ENCODE data around the gene CTNNA1.

The CTNNA1 gene

GRCh38 chr5:138953387-138954256, 200.4 kb downstream of the CTNNA1 start:
- no peak overlapping the region for H3K4me3 Mint-ChIP-seq
- H3K36me3 Mint-ChIP-seq (ENCODE audit: low read depth) = no peaks in the 10 kb centered on the region
- H3K9me3 Mint-ChIP-seq = no peaks in the 10 kb centered on the region
- H3K27ac Mint-ChIP-seq = no peak overlapping the region
- H3K4me1 Mint-ChIP-seq (ENCODE audit: low read depth) = peaks cover 8% of the 10 kb centered on the region
- H3K27me3 Mint-ChIP-seq (ENCODE audit: low read depth) = no peaks in the 10 kb centered on the region

DNA sequence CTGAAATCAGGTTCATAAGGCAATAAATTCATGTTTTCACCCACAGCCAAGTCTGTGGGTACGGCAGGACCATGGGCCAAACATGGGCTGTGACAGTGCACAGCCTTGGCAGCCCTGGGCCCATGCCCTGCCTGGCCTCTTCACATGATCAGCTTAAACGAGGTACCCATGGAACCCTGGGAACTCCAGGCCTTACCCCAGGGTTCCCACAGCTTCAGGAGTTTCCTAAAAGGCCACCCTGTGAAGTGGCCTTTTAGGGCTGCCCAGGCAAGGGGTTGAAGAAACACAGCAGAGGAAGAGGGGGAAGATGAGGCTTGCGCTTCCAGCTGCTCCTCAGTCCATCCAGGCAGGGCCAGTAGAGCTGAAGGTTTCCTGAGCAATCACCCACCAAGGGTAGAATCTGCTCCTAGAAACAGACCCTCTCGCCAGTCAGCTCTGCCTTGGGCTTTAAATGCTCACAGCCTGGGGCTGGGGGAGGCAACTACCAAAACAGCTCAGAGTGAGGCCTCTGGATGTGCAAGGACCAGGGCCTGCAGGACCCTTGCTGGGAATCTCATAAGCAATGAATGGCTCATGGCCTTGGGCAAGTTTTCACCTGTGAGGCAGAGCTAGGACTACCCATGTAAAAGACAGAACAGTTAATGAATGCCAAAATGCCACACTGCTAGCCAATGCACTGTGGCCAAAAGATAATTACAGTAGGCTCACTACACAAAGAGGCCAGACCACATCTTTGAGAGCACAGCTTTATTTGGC, 201.2 kb downstream of the CTNNA1 start:
- Mint-ChIP-seq H3K27ac (no peak overlapping the region), H3K27me3 (ENCODE audit: low read depth) (no peaks in the 10 kb centered on the region), H3K4me1 (ENCODE audit: low read depth) (peaks cover 8% of the 10 kb centered on the region), H3K4me3 (no peak overlapping the region), H3K9me3 (no peaks in the 10 kb centered on the region), H3K36me3 (ENCODE audit: low read depth) (no peaks in the 10 kb centered on the region)

- H3K27me3 Mint-ChIP-seq (ENCODE audit: low read depth) = no peaks in the 10 kb centered on the region
- H3K27ac Mint-ChIP-seq = no peak overlapping the region
- peaks cover 8% of the 10 kb centered on the region for H3K4me1 Mint-ChIP-seq (ENCODE audit: low read depth)
- H3K4me3 Mint-ChIP-seq = no peak overlapping the region
- no peaks in the 10 kb centered on the region for H3K36me3 Mint-ChIP-seq (ENCODE audit: low read depth)
- no peaks in the 10 kb centered on the region for H3K9me3 Mint-ChIP-seq
These were observed 201.9 kb downstream of the CTNNA1 start for GRCh38 chr5:138955013-138955660.

DNA sequence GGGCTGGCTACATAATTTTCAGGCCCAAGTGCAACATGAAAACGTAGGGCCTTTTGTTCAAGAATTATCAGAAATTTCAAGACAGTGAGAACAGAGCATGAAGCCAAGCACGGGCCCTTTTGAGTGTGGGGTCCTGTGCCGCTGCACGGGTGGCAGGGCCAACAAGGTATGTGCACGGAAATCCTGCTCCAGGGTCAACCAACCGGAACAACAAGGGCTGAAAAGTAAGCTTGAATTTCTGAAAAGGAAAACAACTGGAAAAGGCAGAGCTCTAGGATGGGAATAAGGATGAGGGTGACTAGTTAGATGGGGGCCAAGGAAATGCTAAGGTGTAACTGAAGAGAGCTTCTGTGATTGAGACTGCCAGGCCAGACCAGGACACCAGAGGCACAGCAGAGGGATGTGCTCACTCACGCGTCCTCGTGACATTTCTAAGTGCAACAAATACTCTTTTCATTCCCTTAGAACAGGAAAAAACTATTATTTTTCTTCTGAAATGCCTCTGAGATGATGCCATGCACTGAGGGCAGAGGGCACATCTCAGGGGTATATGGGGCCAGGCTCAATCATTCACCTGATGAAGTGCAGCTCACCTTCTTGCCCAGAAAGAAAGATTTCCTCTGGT, 202.6 kb downstream of the CTNNA1 start:
- H3K27me3 Mint-ChIP-seq (ENCODE audit: low read depth) = no peaks in the 10 kb centered on the region
- H3K4me3 Mint-ChIP-seq = no peak overlapping the region
- H3K27ac Mint-ChIP-seq = no peak overlapping the region
- H3K36me3 Mint-ChIP-seq (ENCODE audit: low read depth) = no peaks in the 10 kb centered on the region
- H3K9me3 Mint-ChIP-seq = no peaks in the 10 kb centered on the region
- H3K4me1 Mint-ChIP-seq (ENCODE audit: low read depth) = peaks cover 8% of the 10 kb centered on the region

- no peaks in the 10 kb centered on the region for H3K36me3 Mint-ChIP-seq (ENCODE audit: low read depth)
- H3K4me3 Mint-ChIP-seq = no peak overlapping the region
- peaks cover 8% of the 10 kb centered on the region for H3K4me1 Mint-ChIP-seq (ENCODE audit: low read depth)
- no peaks in the 10 kb centered on the region for H3K27me3 Mint-ChIP-seq (ENCODE audit: low read depth)
- no peaks in the 10 kb centered on the region for H3K9me3 Mint-ChIP-seq
- H3K27ac Mint-ChIP-seq = no peak overlapping the region
These were observed 203.6 kb downstream of the CTNNA1 start for GRCh38 chr5:138956801-138957200.

DNA sequence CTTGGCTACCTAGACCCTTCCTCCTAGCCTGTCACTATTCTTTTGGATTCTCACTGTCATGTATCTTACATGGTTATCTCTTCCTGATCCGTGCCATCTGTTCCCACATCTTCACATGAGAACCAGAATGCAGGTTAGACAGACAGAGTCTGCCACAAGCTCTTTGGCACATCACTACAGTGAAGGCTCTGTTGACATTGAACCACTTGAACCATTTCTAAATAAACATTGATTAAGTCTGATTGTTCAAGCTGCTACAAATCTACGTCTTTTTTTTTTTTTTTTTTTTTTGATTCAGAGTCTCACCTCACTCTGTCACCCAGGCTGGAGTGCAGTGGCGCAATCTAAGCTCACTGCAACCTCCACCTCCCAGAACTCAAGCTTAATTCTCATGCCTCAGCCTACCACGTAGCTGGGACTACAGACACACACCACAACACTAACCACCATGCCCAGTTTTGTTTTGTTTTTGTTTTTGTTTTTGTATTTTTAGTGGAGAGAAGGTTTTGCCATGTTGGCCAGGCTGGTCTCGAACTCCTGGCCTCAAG, 207.0 kb downstream of the CTNNA1 start:
- no peak overlapping the region for H3K27ac Mint-ChIP-seq
- no peak overlapping the region for H3K4me3 Mint-ChIP-seq
- H3K27me3 Mint-ChIP-seq (ENCODE audit: low read depth) = no peaks in the 10 kb centered on the region
- no peaks in the 10 kb centered on the region for H3K9me3 Mint-ChIP-seq
- no peaks in the 10 kb centered on the region for H3K36me3 Mint-ChIP-seq (ENCODE audit: low read depth)
- no peaks in the 10 kb centered on the region for H3K4me1 Mint-ChIP-seq (ENCODE audit: low read depth)

GRCh38 chr5:138961221-138961620, 208.0 kb downstream of the CTNNA1 start:
- H3K9me3 Mint-ChIP-seq = no peaks in the 10 kb centered on the region
- H3K4me3 Mint-ChIP-seq = no peak overlapping the region
- no peaks in the 10 kb centered on the region for H3K27me3 Mint-ChIP-seq (ENCODE audit: low read depth)
- no peaks in the 10 kb centered on the region for H3K36me3 Mint-ChIP-seq (ENCODE audit: low read depth)
- no peaks in the 10 kb centered on the region for H3K4me1 Mint-ChIP-seq (ENCODE audit: low read depth)
- no peak overlapping the region for H3K27ac Mint-ChIP-seq

GRCh38 chr5:138961729-138962128, 208.5 kb downstream of the CTNNA1 start:
- H3K9me3 Mint-ChIP-seq = no peaks in the 10 kb centered on the region
- H3K4me3 Mint-ChIP-seq = no peak overlapping the region
- H3K36me3 Mint-ChIP-seq (ENCODE audit: low read depth) = no peaks in the 10 kb centered on the region
- H3K4me1 Mint-ChIP-seq (ENCODE audit: low read depth) = no peaks in the 10 kb centered on the region
- no peak overlapping the region for H3K27ac Mint-ChIP-seq
- no peaks in the 10 kb centered on the region for H3K27me3 Mint-ChIP-seq (ENCODE audit: low read depth)

GRCh38 chr5:138962614-138963370, 209.6 kb downstream of the CTNNA1 start:
- H3K27ac Mint-ChIP-seq = no peak overlapping the region
- H3K4me3 Mint-ChIP-seq = no peak overlapping the region
- no peaks in the 10 kb centered on the region for H3K27me3 Mint-ChIP-seq (ENCODE audit: low read depth)
- H3K9me3 Mint-ChIP-seq = no peaks in the 10 kb centered on the region
- H3K4me1 Mint-ChIP-seq (ENCODE audit: low read depth) = no peaks in the 10 kb centered on the region
- no peaks in the 10 kb centered on the region for H3K36me3 Mint-ChIP-seq (ENCODE audit: low read depth)

DNA sequence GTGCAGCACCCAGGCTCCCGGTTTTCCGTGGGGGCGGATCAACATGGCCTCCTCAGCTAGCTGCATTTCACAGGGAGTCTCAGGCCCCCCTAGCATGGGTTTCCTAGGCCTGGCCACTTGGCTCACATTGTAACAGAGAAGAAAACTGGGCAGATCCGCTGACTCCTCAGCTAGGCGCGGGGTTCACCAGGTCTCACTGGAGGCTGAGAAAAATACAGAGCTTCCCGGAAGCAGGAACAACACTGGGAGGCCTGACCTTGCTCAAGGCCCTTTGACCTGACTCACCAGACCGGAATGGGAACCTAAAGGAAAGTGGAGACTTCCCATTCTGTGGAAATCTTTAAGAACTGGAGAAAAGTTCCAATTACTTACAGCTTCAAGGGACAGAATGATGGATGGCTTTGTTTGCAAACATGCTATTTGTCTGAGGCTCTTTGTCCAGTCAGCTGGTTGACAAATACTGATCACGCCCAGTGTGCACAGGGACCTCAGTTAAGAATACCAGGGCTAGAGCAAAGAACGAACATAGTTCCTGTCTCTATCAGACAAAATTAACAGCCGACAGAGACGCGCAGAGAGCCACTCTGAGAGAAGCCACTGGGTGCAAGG, 210.6 kb downstream of the CTNNA1 start:
- Mint-ChIP-seq H3K4me1 (ENCODE audit: low read depth) (no peaks in the 10 kb centered on the region), H3K27me3 (ENCODE audit: low read depth) (no peaks in the 10 kb centered on the region), H3K36me3 (ENCODE audit: low read depth) (no peaks in the 10 kb centered on the region)

DNA sequence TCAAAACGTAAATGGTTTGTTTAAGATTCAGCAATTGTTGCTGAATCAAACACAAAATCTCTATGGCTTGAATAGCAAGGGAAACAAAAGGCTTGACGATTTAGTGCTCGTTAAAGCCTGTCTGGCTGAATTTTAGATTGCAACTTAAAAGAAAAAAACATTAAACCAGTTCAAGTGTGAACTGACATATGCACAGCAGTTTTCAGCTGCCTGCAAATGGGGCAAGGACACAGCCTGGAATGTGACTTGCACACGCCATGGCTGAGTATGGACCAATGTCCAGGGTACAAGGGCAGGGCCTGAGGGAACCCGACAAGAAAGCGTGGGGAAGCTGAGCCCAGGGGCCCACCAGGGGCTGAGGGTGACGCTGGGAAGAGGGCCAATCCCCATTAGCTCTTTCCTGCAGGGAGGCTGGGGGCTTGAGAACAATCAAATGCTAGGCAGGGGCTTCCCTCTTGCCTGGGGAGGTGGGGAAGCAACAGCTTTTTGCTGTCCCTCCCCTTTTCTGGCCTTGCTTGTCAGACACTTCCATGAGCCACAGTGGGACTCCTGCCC, 211.5 kb downstream of the CTNNA1 start:
- Mint-ChIP-seq H3K9me3 (no peaks in the 10 kb centered on the region), H3K36me3 (ENCODE audit: low read depth) (no peaks in the 10 kb centered on the region), H3K4me3 (no peak overlapping the region), H3K27me3 (ENCODE audit: low read depth) (no peaks in the 10 kb centered on the region), H3K27ac (no peak overlapping the region), H3K4me1 (ENCODE audit: low read depth) (no peaks in the 10 kb centered on the region)

More for the DNA sequence above, 210.6 kb downstream of the CTNNA1 start:
- Mint-ChIP-seq H3K9me3 (no peaks in the 10 kb centered on the region), H3K27ac (no peak overlapping the region), H3K4me3 (no peak overlapping the region)

- Mint-ChIP-seq H3K9me3 (no peaks in the 10 kb centered on the region), H3K4me3 (no peak overlapping the region), H3K27ac (no peak overlapping the region)
These were observed 212.4 kb downstream of the CTNNA1 start for GRCh38 chr5:138965626-138966025.

More at GRCh38 chr5:138965626-138966025, 212.4 kb downstream of the CTNNA1 start:
- Mint-ChIP-seq H3K4me1 (ENCODE audit: low read depth) (no peaks in the 10 kb centered on the region), H3K27me3 (ENCODE audit: low read depth) (no peaks in the 10 kb centered on the region), H3K36me3 (ENCODE audit: low read depth) (no peaks in the 10 kb centered on the region)

Data from T-helper 1 cell treated with Interleukin-12 subunit alpha and Interleukin-12 subunit beta and Interleukin-4 antibody, amounts not matched to agents 30 μg/mL and 1 μg/mL, for 36 hours (primary cell).